GM18909 (cell line): Measurements from ENCODE around the gene PLG.
"Not testable (repeated sequence)": the region's sequence is repeated elsewhere in the genome, so short reads cannot be mapped to it uniquely, and the experiment has no call there.

Experiments
- ATAC-seq: cut with Tn5 transposase; IDR thresholded peaks from one replicate; pipeline ENCODE4 v1.9.1; 2021; ENCODE audit warnings: mild to moderate bottlenecking; ENCODE audit not compliant: unreplicated experiment, poor library complexity

PLG gene

DNA sequence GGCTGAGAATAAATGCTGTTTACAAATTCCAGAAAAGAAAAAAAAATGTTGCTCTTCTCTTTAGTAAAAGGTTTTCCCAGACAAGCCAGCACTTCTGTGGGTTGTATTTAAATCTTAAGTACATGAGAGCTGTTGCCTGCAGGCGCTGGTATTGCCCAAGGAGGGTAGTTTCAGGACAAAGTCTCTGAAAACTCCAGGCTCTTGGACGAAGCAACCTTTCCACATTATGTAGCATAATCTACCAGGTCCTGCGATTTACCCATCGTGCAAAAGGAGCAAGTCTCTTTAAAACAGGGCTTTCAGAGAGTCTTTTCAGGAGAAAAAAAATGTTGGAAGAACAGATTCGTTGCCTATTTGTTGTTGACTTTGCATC is 65.6 kb downstream of the PLG start:
- peak; percentile 24 for ATAC-seq

DNA sequence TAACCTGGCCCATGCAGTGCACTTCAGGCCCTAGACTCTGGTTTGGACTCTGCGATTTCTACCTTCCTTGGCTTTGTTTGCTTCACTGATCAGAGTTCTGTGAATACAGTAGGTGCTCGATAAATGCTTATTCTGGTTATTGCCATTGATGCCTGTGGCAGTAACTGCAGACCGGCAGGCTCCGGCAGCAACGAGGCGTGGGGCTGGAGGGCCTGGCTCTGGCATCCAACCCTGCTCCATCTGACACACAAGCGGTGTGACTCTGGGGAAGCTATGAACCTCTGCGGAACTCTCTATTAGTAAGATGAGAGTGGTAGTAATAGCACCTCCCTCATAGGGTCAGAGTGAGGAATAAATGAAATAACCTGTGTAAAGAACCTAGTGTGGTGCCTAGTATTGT is 66.1 kb downstream of the PLG start:
- no peak for ATAC-seq

DNA sequence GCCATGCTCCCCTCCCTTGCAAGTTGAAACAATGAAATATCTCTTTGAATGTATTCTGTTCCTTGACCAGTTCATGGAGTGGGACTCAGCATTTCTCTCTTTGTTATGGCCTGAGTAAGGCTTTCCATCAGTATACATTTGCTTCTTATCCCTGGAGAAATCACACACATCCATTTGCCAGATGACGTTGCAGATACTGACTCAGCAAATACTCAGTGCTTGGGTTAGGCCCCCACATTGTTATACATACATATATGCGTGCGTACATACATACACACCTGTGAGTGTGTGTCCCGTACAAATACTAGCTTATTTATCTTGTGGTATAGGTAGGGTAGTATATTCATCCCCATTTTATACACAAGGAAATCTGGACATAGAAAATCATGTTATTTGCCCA is 72.4 kb downstream of the PLG start:
- ATAC-seq = no peak

DNA sequence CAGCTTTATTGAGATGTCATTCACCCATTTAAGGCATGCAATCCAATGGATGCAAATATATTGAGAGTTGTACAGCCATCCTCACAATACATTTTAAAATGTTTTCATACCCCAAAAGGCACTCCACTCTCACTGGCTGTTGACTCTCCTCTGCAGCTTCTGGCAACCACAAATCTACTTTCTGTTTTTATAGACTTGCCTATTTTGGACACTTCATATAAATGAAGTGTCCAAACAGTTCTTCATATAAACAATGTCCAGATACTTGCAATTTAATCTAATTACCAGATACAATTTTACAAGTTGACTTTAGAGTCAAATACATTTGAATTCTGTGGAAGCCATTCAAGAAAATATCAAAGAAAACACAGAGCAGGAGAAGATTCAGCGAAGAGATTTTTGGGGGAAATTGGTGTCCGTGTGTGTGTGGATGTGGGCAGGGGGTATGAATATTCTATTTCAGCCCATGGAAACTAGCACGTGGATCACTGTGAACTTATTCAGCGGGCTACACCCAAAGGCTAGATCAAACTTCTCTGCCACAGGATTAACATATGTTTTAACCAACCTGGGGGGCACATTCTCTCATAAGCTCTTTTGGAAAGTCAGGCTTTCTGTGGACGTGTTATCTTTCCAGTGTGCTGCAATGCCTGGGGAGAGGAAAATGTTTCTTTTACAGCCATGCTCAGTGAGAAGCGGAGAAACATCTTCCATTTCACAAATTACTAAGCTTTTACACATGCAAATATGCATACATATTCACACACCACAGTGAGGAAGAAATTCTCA is 73.9 kb downstream of the PLG start:
- ATAC-seq = no peak

DNA sequence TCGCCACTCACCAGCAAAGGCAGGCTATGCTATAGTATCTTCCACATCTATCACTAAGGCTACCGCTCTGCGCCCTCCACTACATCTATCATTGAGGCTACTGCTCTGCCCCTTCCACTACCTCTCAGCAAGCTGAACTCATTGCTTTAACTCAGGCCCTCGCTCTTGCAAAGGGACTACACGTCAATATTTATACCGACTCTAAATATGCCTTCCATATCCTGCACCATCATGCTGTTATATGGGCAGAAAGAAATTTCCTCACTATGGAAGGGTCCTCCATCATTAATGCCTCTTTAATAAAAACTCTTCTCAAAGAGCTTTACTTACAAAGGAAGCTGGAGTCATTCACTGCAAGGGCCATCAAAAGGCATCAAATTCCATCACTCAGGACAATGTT is 77.1 kb downstream of the PLG start:
- not testable (repeated sequence) for ATAC-seq

DNA sequence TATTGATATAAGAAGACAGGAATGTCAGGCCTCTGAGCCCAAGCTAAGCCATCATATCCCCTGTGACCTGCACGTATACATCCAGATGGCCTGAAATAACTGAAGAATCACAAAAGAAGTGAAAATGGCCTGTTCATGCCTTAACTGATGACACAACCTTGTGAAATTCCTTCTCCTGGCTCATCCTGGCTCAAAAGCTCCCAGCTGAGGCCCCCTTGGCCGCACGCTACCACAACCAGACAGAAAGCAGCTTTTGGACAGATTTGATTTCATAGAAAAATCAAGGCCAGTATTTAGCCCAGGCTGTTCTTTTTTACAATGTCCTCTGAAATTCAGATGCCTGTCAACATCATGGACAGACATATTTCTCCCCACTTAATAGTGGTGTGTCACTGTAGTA is 78.6 kb downstream of the PLG start:
- ATAC-seq = not testable (repeated sequence)

DNA sequence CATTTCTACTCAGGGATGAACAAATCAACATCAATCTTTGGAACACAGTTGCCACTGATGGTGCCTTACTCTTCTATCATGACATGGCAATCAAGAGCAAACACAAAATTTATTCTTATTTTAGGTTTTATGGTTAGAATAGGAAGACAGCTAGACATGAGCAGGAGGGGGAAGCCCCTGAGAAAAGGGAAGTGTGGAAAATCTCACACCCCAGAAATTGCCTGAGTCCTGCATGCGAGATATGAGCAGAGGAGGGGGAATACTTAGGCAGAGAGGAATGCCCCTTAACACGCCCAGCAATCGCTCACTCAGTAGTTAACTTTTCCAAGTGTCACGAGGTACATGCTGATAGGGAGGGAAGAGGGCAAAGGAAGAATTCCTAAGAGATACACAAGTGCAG is 79.3 kb downstream of the PLG start:
- no peak for ATAC-seq

DNA sequence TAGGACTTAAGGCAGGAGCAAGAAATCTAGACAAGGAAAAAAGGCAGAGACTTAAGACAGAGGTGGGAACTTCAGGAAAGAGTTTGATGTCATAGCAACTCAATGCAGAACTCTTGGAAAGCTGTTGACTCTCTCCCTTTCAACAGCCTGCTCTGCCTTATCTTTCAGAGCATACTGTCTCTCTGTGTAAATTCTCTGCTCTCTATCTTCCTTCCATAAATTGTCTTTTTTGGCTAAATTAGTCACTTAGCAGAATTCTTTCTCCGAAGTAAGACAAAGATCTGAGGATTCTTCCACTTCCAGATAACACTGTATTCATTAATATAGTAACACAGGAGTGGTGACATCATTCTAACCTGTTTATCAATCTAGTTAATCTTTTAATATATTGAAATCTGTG is 80.2 kb downstream of the PLG start:
- ATAC-seq = no peak

DNA sequence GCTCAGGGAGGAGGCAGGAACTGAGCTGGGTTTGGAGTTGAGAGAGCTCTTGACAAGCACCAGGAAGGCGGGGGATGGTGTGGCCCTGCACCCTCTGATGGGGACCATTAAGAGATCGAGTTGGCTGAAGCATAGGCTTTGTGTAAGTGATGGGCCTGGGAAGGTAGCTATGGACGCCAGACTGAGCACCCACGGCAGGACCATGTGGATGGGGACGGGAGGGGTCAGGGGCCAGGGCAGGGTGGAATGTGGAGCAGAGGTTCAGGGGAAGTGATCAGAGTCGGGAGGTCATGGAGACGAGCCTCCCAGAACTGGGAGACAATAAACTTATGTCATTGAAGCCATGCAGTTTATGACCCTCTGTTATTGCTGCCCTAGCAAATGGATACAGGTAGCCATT is 81.7 kb downstream of the PLG start:
- no peak for ATAC-seq

DNA sequence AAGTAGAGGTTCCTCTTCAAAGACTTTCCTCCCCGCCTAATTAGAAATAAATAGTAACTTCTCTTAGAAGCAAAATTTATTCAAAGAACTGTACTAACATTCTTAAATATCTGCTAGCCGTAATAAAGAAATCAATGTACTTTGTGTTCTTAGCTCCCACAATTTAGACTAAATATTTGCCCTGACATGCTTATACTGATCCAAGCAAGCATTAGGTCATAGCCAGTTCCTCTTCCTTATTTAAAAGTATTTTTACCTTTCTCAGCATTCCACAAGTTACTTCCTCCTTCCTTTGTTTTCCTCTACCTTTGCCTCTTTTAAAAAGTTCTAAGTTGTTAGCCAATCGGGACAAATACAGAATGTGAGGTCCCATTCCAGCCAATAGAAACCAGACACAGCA is 86.1 kb downstream of the PLG start:
- not testable (repeated sequence) for ATAC-seq

DNA sequence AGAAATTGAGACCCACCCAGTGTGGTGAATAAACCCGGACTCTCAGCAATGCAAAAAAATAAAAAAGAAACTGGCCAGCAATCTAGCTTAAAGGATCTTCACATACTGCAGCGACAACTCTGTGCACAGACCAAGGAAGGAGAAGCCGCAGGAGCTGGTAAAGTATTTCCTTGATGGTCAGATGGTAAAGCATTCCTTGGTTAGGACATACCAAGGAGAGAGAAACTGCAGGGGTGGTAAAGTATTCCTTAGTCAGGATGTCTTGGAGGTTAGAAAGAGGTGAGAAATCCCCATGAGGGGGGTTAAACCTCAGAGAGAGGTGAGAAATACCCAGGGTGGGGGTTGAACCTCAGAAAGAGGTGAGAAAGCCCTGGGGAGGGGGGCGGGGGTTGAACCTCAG is 86.8 kb downstream of the PLG start:
- no peak for ATAC-seq

DNA sequence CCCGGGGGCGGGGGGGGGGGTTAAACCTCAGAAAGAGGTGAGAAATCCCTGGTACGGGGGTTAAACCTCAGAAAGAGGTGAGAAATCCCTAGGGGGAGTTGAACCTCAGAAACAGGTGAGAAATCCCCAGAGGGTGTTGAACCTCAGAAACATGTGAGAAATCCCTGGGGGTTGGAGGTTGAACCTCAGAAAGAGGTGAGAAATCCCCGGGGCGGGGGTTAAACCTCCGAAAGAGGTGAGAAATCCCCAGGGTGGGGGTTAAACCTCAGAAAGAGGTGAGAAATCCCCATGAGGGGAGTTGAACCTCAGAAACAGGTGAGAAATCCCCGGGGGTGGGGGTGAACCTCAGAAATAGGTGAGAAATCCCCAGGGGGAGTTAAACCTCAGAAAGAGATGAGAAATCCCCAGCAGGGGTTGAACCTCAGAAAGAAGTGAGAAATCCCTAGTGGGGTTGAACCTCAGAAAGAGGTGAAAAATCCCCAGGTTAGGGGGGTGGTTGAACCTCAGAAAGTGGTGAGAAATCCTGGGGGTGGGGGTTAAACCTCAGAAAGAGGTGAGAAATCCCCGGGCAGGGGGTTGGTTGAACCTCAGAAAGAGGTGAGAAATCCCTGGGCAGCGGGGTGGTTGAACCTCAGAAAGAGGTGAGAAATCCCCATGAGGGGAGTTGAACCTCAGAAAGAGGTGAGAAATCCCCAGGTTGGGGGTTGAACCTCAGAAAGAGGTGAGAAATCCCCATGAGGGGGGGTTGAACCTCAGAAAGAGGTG is 87.4 kb downstream of the PLG start:
- ATAC-seq = no peak

DNA sequence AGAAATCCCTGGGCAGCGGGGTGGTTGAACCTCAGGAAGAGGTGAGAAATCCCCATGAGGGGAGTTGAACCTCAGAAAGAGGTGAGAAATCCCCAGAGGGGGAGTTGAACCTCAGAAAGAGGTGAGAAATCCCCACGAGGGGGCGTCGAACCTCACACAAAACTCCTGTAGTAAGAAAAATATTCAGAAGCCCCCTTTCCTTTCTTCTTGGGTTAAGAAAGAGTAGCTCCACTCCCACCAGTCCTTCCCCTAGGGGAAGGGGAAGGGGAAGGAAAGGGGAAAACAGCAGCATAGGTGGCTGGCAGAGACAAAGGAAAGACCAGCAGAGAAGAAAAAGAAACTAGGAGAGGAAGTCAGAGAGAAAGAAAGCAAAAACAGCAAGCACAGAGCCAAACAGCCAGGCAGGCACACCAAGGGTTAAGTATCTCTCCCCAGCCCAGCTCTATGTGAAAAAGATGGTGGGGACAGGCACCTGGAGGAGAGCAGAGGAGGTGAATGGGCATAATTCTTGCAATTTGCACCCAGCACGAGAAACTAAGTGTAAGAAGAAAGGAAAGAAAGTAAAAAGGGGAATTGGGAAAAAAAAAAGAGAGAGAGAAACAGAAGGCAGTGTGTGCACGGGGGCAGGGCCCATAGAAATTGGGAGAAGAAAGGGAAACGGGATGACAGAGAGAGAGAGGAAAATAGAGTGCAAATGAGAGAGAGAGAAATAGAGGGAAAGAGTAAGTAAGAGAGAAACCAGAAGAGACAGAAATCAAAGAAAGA is 88.2 kb downstream of the PLG start:
- no peak for ATAC-seq

DNA sequence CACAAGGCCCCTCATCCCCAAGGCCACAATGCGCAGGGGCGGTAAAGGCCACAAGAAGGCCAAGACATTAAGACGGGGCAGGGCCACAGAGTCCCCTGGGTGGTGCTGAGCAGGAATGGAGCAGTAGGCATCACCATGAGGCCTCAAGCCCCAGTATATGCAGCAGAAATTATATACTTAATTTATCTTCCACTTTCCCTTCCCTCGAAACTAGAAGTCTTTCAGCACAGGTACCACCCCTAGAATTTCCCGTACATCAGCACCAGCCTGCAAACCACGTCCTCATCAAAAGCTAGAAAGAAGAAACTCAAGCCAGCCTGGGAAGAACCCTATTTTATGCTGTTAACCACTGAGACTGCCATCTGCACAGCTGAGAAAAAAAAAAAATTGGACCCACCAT is 89.4 kb downstream of the PLG start:
- peak; percentile 65 for ATAC-seq

DNA sequence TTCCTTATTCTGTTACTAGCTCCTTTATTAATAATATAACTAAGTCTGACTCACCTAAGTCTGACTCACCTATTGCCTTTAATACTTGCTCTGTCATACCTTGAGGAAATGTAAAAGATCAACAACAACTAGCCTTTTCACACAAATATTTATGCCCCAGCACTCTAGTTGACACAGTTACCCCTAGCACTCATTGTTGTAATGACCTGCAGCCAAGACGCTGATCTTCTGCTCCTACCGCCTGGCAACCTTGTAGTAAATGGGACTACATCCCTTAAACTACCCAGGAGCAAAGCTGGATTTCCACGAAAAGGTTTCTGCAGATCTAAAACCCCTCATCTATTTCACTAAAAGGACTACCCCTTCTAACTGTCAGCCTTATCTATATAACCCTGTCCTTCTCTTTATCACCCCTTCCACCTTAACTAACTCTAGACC is 90.0 kb downstream of the PLG start:
- peak; percentile 45 for ATAC-seq

DNA sequence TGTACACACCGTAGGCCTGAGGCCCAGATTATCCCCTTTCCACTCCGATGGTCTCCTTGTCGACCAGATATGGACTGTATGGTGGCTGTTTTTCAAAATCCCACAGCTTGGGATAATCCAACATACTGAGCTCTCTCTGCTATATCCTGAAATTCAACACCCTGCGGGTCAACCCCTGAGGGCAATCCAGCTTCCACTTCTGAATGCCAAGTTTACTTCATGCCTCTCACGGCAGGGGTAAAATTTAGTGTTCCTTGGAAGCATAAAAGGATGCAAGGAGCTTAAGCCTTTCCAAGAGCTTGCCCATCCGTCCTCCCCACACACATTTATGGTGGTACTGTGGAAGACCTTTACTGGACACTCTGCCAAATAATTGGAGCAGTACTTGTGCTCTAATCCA is 90.7 kb downstream of the PLG start:
- ATAC-seq = no peak

DNA sequence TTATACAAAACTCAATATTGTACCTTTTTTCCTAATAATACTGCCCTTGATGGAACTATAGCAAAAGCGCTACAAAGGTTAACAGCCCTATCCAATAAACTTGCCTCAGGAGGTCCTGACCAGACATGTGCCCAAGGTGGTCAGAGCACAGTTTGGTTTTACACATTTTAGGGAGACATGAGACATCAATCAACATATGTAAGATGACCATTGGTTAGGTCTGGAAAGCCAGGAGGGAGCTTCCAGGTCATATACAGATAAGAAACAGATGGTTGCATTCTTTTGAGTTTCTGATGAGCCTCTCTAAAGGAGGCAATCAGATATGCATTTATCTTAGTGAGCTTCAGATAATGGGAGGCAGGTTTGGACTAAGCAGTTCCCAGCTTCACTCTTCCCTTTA is 91.6 kb downstream of the PLG start:
- no peak for ATAC-seq

DNA sequence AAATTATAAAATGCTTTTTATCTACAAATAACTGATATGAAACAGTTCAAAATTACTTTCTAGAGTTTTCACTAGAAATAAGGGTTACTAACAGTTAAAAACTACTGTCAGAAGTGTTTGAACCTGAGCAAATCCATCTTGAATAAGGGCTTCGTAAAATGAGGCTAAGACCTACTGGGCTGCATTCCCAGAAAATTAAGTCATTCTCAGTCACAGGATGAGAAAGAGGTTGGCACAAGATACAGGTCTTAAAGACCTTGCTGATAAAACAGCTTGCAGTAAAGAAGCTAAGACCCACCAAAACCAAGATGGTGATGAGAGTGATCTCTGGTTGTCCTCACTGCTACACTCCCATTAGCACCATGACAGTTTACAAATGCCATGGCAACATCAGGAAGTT is 93.7 kb downstream of the PLG start:
- ATAC-seq = no peak

DNA sequence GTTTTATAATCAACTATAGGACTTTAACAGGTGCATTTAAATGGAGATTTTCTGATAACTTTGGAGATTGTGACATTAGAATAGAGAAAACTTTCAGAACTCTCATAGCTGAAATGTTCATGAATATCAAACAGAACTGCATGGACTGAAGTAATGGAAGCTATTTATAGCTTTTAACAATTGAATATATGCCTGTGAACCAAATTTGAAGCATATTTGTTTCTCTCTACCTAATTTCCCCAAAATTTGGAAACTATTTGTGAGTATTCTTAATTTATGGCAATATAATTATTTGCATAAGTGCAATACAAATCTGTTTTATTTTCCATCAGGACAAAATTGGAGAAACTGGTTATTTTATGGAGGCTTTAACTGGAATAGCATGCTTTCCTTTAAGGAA is 96.6 kb downstream of the PLG start:
- no peak for ATAC-seq

DNA sequence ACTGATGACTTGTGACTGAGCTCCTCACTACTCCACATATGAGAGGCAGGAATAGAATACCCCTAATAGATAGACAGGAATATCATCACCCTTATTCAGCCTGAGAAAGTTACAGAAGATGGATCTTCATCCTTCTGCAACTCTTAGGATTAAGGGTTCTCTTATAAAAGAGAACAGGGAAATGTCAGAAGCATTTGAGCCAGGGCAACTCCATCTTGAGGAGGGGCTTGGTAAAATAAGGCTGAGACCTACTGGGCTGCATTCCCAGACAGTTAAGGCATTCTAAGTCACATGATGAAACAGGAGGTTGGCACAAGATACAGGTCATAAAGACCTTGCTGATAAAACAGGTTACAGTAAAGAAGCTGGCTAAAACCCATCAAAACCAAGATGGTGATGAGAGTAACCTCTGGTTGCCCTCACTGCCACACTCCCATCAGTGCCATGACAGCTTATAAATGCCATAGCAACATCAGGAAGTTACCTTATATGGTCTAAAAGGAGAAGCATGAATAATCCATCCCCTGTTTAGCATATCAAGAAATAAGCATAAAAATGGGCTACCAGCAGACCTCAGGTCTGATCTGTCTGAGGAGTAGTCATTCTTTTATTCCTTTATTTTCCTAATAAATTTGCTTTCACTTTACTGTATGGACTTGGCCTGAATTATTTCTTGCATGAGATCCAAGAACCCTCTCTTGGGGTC is 97.9 kb downstream of the PLG start:
- ATAC-seq = no peak

DNA sequence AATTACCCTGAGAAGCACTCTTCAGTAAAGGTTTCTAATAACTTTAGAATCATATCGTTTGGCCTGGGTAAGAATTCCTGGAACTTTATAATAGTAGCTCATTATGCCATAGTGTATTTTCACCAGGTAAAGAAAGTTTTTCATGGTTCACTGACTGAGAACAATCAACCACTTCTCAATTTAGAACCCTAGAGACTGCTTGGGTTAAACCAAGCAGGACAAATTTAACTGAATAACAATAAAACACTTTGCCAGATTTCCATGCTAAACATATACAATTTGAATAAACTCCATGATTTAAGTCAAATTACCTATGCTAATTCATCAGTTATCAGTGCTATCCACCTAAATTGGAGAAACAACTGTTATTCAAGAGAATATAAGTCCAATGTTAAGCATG is 99.4 kb downstream of the PLG start:
- ATAC-seq = no peak
